ENCODE measurements around the gene ELN.

Gene ELN

DNA sequence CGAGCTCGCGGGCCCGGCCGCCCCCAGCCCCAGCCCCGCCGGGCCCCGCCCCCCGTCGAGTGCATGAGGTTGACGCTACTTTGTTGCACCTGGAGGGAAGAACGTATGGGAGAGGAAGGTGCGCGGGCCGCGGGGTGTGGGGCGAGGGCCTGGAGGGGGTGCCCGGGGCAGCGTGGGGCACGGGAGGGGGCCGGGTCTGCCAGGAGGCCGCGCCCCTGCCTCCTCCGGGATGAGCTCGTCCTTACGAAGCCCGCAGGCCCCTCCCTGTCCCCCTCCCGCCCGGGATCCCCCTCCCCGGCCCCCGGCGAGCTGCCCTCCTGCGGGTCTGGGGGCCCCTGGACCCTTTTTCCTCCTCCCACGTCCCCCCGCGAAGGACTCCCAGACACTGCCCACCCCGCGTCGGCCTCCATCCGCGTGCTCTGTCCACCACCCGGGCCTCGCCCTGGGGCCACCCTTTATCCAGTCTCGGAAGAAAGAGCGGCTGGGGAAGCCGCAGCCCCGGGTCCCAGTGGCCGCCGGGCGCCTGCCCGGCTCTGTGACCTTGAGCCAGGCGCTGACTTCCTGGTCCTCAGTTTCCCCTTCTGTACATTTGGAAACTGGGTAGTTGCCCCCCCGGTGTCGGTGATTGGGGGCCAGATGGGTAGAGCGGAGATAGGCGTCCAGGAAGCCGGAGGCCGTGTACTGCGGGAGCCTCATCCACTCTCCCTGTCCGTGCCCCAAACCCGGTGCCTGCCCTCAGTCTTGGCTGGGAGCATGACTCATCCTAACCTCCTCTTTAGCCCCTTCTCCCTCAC, 56.2 kb downstream of the ELN start:
- TF ChIP-seq POLR2A (IDR thresholded peaks at IDR 0.05; ENCODE audit: low read length) = peak; percentile 22
- TF ChIP-seq GATA1 (IDR thresholded peaks at IDR 0.05; ENCODE audit: low read depth, low read length) = no peak
- DNase-seq = peak; percentile 57 to 59

DNA sequence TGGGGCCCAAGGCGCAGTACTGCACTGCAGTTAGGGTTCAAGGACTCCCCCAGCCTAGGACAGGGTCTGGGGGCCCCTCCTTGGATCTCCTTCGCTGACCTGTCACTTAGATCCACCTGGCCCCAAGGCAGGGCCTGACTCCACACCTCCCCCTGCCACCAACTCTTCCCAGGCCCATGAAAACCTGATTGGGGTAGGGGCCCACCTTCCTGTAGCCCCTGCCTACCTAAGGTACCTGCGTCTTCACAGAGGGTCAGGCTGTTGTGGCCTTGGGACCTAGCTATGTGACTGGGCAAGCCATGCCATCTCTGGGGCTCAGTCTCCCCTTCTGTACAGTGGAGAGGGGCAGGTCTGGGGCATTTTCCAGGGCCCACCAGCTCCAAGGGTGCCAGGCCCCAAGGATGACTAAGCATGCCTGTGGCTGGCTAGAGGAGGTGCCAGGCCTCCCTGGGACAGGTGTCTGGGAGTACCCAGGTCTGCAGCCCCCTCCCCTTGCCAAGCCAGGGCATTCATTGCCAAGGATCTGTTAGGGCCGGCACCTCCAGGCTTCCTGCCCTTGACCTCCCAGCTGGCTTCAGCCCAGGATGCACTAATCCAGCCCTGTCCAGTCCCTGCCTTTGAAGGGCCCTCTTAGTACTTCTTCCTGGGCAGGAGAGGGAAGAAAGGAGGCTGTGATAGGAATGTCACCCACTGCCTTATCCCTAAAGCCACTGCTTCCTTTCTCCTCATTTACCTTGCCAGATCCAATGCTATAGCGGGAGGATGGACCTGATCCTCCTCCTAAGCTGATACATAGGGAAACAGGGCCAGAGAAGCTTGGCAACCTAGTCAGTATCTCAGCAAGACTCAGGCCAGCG, 57.0 kb downstream of the ELN start:
- no peak for DNase-seq
- TF ChIP-seq POLR2A (IDR thresholded peaks at IDR 0.05; ENCODE audit: low read length) = no peak
- TF ChIP-seq GATA1 (IDR thresholded peaks at IDR 0.05; ENCODE audit: low read depth, low read length) = no peak

DNA sequence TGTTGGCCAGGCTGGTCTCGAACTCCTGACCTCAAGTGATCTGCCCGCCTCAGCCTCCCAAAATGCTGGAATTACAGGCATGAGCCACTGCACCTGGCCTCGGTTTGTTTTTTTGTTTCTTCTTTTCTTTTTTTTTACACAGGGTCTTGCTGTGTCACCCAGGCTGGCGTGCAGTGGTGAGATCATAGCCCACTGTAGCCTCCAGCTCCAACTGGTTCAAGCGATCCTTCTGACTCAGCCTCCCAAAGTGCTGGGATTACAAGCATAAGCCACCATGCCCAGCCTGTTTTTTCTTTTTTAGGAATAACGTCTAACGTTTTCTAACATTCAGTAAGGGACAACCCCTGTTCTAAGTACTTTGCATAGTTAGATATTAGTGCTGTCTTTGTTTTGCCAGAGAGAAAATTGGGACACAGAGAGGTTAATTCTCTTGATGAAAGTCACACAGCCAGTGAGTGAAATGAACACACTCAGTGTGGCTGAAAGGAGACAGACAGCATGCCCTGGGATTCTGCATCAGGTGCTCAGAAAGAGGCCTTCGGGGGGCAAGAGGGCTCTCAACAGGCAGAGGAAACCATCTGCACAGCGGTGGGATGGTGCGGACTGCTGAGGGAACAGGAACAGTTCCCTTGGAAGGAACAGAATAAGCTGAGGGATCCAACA, 59.9 kb downstream of the ELN start:
- no peak for TF ChIP-seq GATA1 (IDR thresholded peaks at IDR 0.05; ENCODE audit: low read depth, low read length)
- TF ChIP-seq POLR2A (IDR thresholded peaks at IDR 0.05; ENCODE audit: low read length) = no peak
- DNase-seq = no peak

DNA sequence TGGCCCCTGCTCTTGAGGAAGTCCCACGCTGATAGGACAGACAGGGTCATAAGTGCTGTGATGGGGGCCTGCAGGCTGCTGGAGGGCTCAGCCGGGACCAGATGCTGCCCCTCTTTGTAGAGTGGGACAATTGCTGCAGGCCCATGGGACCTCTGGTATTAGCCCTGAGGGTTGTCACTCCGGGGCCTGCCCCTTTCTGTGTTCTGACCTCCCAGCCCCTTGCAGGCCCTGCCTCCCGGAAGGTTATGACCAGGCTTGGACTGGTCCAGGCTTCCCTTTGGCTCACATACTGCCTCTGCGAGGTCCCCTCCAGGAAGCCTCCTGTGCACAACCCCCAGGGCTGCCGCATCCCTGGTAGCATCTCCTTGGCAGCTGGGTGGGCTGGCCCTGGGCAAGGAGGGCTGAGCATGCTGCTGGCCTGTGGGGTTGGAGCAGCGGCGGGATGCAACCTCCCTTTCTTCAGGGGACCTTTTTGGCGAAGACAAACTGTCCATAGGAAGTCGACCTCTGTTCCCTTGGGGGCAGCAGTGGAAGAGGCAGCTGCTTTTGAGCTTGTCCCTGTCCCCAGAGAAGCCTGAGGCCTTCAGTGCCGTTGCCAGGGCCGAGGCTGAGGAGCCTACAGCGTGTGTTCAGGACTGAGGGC, 64.5 kb downstream of the ELN start:
- DNase-seq = no peak
- TF ChIP-seq POLR2A (IDR thresholded peaks at IDR 0.05; ENCODE audit: low read length) = no peak
- TF ChIP-seq GATA1 (IDR thresholded peaks at IDR 0.05; ENCODE audit: low read depth, low read length) = no peak

DNA sequence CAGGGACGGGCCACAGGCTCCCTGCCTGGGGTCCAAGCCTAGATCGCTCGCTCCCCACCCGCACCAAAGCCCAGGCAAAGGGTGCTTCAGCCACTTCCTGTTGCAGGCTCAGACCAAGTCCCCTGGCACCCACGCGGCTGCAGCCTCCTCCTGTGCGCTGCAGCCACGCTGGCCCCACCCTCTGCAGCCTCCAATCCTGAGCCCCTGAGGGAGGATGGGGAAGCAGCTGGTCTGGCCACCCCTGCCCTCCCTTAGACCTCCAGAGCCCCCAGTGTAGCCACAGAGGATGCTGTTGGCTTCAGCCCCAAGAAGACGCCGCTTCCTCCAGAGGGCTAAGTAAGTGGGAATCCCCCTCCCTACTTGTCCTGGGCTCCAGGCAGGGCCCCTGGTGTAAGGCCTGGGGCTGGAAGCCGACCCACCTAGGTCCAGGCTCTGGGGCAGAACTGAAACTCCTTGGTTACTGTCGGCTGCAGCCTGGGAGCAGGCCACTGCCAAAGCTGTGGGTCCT, 65.0 kb downstream of the ELN start:
- no peak for DNase-seq
- TF ChIP-seq POLR2A (IDR thresholded peaks at IDR 0.05; ENCODE audit: low read length) = no peak
- TF ChIP-seq GATA1 (IDR thresholded peaks at IDR 0.05; ENCODE audit: low read depth, low read length) = no peak

DNA sequence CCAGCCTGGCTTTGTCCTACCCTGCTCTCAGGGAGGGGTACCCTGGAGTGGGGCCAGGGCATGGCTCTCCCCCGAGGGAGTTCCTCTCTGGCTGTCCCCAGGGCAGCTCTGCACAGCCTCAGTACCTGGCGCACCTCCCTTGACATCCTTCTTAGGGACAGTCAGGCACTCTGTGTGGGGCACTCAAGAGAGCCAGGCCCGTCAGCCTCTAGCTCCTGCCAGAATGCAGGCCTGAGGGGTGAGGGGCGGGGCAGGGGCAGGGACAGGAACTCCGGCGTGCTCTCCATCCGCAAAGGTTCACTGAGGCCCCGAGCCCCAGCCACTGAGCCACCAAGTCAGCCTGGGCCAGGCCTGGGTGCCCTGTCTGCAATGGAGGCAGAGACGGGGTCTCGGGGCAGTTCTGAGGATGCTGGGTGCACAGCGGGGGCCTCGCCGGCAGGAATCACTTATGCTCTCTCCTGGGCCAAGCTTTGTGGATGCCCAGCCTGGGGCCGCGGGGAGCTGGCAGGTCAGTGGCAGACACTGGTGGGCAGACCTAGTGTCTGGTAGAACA, 65.8 kb downstream of the ELN start:
- DNase-seq = no peak
- TF ChIP-seq POLR2A (IDR thresholded peaks at IDR 0.05; ENCODE audit: low read length) (no peak), GATA1 (IDR thresholded peaks at IDR 0.05; ENCODE audit: low read depth, low read length) (no peak)

DNA sequence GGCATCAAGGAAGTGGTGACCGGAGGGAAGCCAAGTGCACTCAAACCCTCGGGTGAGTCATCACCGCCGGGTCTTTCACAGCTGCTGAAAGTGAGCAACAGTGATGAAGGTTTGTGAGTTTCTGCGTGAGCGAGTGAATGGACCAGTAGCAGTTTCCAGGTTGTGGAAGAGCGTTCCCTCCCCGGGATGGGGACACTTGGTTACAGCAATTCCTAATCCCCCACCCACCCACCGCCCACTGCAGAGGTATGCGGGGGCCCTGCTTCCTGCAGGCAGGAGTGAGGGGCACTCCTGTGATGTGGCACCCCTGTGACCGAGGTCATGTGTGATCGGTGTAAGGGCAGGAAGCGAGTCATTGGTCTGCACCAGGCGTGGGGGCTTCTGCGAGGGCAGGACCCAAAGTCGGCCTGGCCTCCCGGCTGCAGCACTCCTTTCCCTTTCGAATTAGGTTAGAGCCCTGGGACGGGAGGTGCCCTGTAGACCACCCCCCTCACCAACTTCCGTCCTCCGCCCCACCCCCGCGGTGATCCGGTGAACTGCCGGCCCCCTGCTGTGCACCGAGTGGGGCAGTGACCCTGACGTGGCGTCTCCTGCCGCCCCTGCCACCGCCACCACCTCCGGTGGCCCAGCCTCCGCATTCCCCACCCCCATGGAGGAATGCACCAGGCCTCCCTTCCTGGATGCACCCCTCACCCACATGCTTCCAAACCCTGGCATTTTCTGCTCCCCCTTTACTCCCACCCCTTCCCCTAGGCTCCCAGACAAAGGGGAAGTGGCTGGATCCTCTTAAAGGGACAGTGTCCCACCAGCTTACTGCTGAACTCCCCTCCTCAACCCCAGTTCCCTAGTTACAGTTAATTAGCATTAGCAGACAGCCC, 66.5 kb downstream of the ELN start:
- peak in 1 of 2 experiments; percentile 45 for DNase-seq
- TF ChIP-seq GATA1 (IDR thresholded peaks at IDR 0.05; ENCODE audit: low read depth, low read length) = no peak
- no peak for TF ChIP-seq POLR2A (IDR thresholded peaks at IDR 0.05; ENCODE audit: low read length)

DNA sequence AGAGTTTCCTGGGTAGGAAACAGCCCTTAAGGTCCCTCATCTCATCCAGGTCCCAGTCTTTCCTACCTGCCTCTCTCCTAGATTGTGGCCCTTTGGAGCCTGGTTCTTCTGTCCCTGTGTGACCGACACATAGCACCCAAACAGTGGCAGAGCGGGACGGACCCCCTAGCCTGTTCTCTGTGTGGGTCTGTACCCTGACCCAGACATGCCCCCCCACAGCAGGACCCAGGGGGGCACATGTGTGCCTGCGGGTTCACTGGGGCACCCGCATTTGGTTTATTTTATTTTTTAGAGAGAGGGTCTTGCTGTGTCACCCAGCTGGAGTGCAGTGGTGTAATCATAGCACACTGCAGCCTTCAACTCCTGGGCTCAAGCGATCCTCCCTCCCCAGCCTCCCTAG, 67.2 kb downstream of the ELN start:
- no peak for DNase-seq
- TF ChIP-seq POLR2A (IDR thresholded peaks at IDR 0.05; ENCODE audit: low read length) (no peak), GATA1 (IDR thresholded peaks at IDR 0.05; ENCODE audit: low read depth, low read length) (no peak)

DNA sequence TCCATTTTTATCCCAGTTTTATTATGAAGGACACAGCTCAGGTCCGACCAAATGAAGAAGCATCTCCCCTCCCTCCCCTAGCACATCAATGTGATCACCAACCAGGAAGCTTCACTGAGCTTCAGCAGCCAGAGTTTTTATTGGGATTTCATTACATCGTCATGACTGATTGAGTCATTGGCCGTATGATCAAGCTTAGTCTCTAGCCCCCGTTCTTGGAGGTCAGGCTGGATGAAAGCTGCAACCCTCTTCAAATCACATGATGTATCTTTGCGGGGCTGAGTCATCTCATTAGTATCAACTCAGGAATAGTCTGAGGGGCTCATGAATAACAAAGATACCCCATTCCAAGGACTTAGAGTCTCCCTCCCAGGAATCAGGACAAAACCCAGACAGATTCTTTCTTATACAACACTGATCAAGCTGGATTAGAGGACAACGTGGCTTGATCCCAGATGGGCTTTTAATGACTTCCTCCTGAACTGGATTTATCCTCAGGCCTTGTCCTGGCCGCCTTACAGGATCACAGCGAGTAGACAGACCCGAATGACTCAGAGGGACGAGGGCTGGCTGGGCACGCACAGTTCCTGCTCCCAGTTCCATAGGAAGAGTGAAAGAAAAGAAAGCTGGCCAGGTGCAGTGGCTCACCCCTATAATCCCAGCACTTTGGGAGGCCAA, 70.1 kb downstream of the ELN start:
- no peak for TF ChIP-seq GATA1 (IDR thresholded peaks at IDR 0.05; ENCODE audit: low read depth, low read length)
- TF ChIP-seq POLR2A (IDR thresholded peaks at IDR 0.05; ENCODE audit: low read length) = no peak
- DNase-seq = no peak

DNA sequence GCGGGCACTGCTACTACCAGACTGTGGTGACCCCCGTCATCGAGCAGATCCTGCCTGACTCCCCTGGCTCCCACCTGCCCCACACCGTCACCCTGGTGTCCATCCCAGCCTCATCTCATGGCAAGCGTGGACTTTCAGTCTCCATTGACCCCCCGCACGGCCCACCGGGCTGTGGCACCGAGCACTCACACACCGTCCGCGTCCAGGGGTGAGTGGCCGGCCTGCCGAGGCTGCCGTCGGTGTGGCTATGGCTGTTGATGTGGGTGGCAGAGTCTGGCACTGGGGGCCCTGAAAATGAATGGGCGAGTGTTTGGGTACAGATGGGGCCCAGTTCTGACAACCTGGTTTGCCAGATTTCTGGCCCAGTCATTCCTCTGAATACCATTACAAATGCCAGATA, 71.1 kb downstream of the ELN start:
- no peak for DNase-seq
- TF ChIP-seq GATA1 (IDR thresholded peaks at IDR 0.05; ENCODE audit: low read depth, low read length) = no peak
- TF ChIP-seq POLR2A (IDR thresholded peaks at IDR 0.05; ENCODE audit: low read length) = no peak

DNA sequence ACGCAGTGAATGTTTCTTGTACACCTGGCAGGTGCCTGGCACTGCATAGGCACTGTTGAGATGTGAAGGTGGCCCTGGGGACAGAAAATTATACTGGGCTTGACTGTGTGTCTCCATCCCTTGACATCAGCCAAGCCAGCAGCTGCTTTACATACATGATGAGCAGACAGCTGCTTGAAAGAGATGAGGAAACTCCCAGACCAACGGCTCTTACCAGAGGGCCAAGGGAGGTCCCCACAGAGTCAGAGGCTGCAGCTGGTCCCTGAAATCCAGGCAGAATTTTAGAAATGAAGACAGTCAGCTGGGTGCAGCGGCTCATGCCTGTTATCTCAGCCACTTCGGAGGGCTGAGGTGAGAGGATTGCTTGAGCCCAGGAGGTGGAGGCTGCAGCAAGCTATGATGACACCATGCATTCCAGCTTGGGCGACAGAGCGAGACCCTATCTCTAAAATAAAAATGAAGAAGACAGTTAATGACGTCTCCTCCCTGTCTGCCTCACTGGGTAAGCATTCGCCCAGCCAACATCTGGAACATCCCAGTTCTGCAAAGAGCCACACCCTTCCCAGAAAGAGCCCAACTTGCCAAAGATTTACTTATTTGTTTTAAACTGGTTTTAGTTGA, 73.2 kb downstream of the ELN start:
- TF ChIP-seq GATA1 (IDR thresholded peaks at IDR 0.05; ENCODE audit: low read depth, low read length) (no peak), POLR2A (IDR thresholded peaks at IDR 0.05; ENCODE audit: low read length) (no peak)

More for the DNA sequence above, 73.2 kb downstream of the ELN start:
- DNase-seq = peak; percentile 50 to 73

All from erythroblast (primary cell).